GM19239 (cell line): ENCODE measurements around the gene DGCR6.
"Not testable (repeated sequence)": the region's sequence is repeated elsewhere in the genome, so short reads cannot be mapped to it uniquely, and the experiment has no call there.

ENCODE experiments used
- DNase-seq: peaks from one replicate; pipeline ENCODE4 v3.0.0; 2011; ENCODE audit warnings: low spot score; ENCODE audit not compliant: insufficient read length
- FAIRE-seq: peaks from 2 replicates; lab custom pipeline; 2011; peaks lifted over from hg19 to GRCh38; lab: Jason Lieb, UNC

DGCR6 gene

GRCh38 chr22:18927573-18927972 is 21.5 kb downstream of the DGCR6 start:
- DNase-seq (no peak), FAIRE-seq (no peak)

- no peak for FAIRE-seq
Observed at GRCh38 chr22:18929459-18929858, 23.3 kb downstream of the DGCR6 start.

GRCh38 chr22:18931905-18932652 is 26.0 kb downstream of the DGCR6 start:
- FAIRE-seq: no peak

More at GRCh38 chr22:18929459-18929858, 23.3 kb downstream of the DGCR6 start:
- no peak for DNase-seq

GRCh38 chr22:18933914-18934313 is 27.8 kb downstream of the DGCR6 start:
- FAIRE-seq (no peak), DNase-seq (no peak)

More at GRCh38 chr22:18931905-18932652, 26.0 kb downstream of the DGCR6 start:
- DNase-seq: no peak

- not testable (repeated sequence) for DNase-seq, FAIRE-seq
Observed at GRCh38 chr22:18934688-18935087, 28.6 kb downstream of the DGCR6 start.

- no peak for FAIRE-seq
Observed at GRCh38 chr22:18935889-18936529, 29.9 kb downstream of the DGCR6 start, which contains the start of gene PRODH. PRODH (minus strand) TSS chr22:18936293; CDS start chr22:18936287, 6 bp downstream.

GRCh38 chr22:18938691-18939090 is 32.6 kb downstream of the DGCR6 start:
- not testable (repeated sequence) for DNase-seq, FAIRE-seq

More at GRCh38 chr22:18935889-18936529, 29.9 kb downstream of the DGCR6 start, which contains the start of gene PRODH:
- no peak for DNase-seq

- not testable (repeated sequence) for FAIRE-seq, DNase-seq
Observed at GRCh38 chr22:18947105-18947504, 41.0 kb downstream of the DGCR6 start.

- DNase-seq (no peak), FAIRE-seq (no peak)
Observed at GRCh38 chr22:18947905-18948304, 41.8 kb downstream of the DGCR6 start.

GRCh38 chr22:18950141-18950540 is 44.0 kb downstream of the DGCR6 start:
- no peak for FAIRE-seq
- no peak for DNase-seq

GRCh38 chr22:18952022-18952421 is 45.9 kb downstream of the DGCR6 start:
- no peak for DNase-seq
- FAIRE-seq: no peak

- not testable (repeated sequence) for DNase-seq
Observed at GRCh38 chr22:18953128-18953527, 47.0 kb downstream of the DGCR6 start.

GRCh38 chr22:18954303-18954989 is 48.3 kb downstream of the DGCR6 start:
- FAIRE-seq: peak; percentile 86
- DNase-seq: peak; percentile 74

More at GRCh38 chr22:18953128-18953527, 47.0 kb downstream of the DGCR6 start:
- FAIRE-seq: not testable (repeated sequence)

- DNase-seq (no peak), FAIRE-seq (no peak)
Observed at GRCh38 chr22:18954990-18955571, 49.0 kb downstream of the DGCR6 start.

- FAIRE-seq (no peak), DNase-seq (no peak)
Observed at GRCh38 chr22:18955696-18956095, 49.6 kb downstream of the DGCR6 start.

- not testable (repeated sequence) for FAIRE-seq
Observed at GRCh38 chr22:18956121-18956895, 50.2 kb downstream of the DGCR6 start.

GRCh38 chr22:18956956-18957355 is 50.8 kb downstream of the DGCR6 start:
- FAIRE-seq: not testable (repeated sequence)

More at GRCh38 chr22:18956121-18956895, 50.2 kb downstream of the DGCR6 start:
- DNase-seq: not testable (repeated sequence)

GRCh38 chr22:18957621-18958320 is 51.7 kb downstream of the DGCR6 start:
- not testable (repeated sequence) for FAIRE-seq, DNase-seq

More at GRCh38 chr22:18956956-18957355, 50.8 kb downstream of the DGCR6 start:
- not testable (repeated sequence) for DNase-seq

- DNase-seq, FAIRE-seq: not testable (repeated sequence)
Observed at GRCh38 chr22:18958321-18958705, 52.2 kb downstream of the DGCR6 start.
